ENCODE data around the gene TUBA4B.
A peak's percentile ranks its signal among the peaks of the same experiment; 100 is the strongest.
"Not testable (repeated sequence)": the region's sequence is repeated elsewhere in the genome, so short reads cannot be mapped to it uniquely, and the experiment has no call there.

TUBA4B gene

GRCh38 chr2:219254590-219255201, 1.7 kb downstream of the TUBA4B start:
- no peak for DNase-seq
- Mint-ChIP-seq H3K4me3 (peak overlapping the region; percentile 66), H3K27me3 (ENCODE audit: low read depth, poor library complexity) (peaks cover 96% of the 10 kb centered on the region)

GRCh38 chr2:219258942-219259341, 5.9 kb downstream of the TUBA4B start:
- not testable (repeated sequence) for H3K27ac Mint-ChIP-seq; H3K4me1 Mint-ChIP-seq; DNase-seq; H3K9me3 Mint-ChIP-seq; H3K36me3 Mint-ChIP-seq (ENCODE audit: low read depth); H3K4me3 Mint-ChIP-seq
- peaks cover 96% of the 10 kb centered on the region for H3K27me3 Mint-ChIP-seq (ENCODE audit: low read depth, poor library complexity)

More at GRCh38 chr2:219254590-219255201, 1.7 kb downstream of the TUBA4B start:
- TF ChIP-seq CTCF (IDR thresholded peaks at IDR 0.05), result no peak
- Mint-ChIP-seq H3K27ac (no peak overlapping the region), H3K36me3 (ENCODE audit: low read depth) (no peaks in the 10 kb centered on the region), H3K4me1 (peaks cover 25% of the 10 kb centered on the region), H3K9me3 (no peaks in the 10 kb centered on the region)

- Mint-ChIP-seq H3K27me3 (ENCODE audit: low read depth, poor library complexity) (peaks cover 82% of the 10 kb centered on the region), H3K36me3 (ENCODE audit: low read depth) (no peaks in the 10 kb centered on the region)
These were observed 8.2 kb downstream of the TUBA4B start for GRCh38 chr2:219261024-219261855.

GRCh38 chr2:219266232-219266631, 13.2 kb downstream of the TUBA4B start:
- no peak for DNase-seq
- H3K27ac Mint-ChIP-seq, result no peak overlapping the region
- peaks cover 58% of the 10 kb centered on the region for H3K27me3 Mint-ChIP-seq (ENCODE audit: low read depth, poor library complexity)
- no peak for TF ChIP-seq CTCF (IDR thresholded peaks at IDR 0.05)
- H3K36me3 Mint-ChIP-seq (ENCODE audit: low read depth), result no peaks in the 10 kb centered on the region
- H3K4me1 Mint-ChIP-seq, result no peaks in the 10 kb centered on the region
- H3K9me3 Mint-ChIP-seq, result no peaks in the 10 kb centered on the region
- H3K4me3 Mint-ChIP-seq, result no peak overlapping the region

More at GRCh38 chr2:219261024-219261855, 8.2 kb downstream of the TUBA4B start:
- no peak overlapping the region for H3K27ac Mint-ChIP-seq
- DNase-seq, result no peak
- H3K9me3 Mint-ChIP-seq, result no peaks in the 10 kb centered on the region
- H3K4me3 Mint-ChIP-seq, result no peak overlapping the region
- TF ChIP-seq CTCF (IDR thresholded peaks at IDR 0.05), result no peak
- no peaks in the 10 kb centered on the region for H3K4me1 Mint-ChIP-seq

- no peaks in the 10 kb centered on the region for H3K9me3 Mint-ChIP-seq
- H3K27me3 Mint-ChIP-seq (ENCODE audit: low read depth, poor library complexity), result peaks cover 57% of the 10 kb centered on the region
- H3K27ac Mint-ChIP-seq, result no peak overlapping the region
- no peaks in the 10 kb centered on the region for H3K4me1 Mint-ChIP-seq
- no peaks in the 10 kb centered on the region for H3K36me3 Mint-ChIP-seq (ENCODE audit: low read depth)
- no peak overlapping the region for H3K4me3 Mint-ChIP-seq
- no peak for DNase-seq
- TF ChIP-seq CTCF (IDR thresholded peaks at IDR 0.05), result no peak
These were observed 13.8 kb downstream of the TUBA4B start for GRCh38 chr2:219266886-219267285.

GRCh38 chr2:219268294-219268693, 15.3 kb downstream of the TUBA4B start:
- H3K9me3 Mint-ChIP-seq, result no peaks in the 10 kb centered on the region
- H3K4me3 Mint-ChIP-seq, result no peak overlapping the region
- no peak overlapping the region for H3K27ac Mint-ChIP-seq
- no peak for TF ChIP-seq CTCF (IDR thresholded peaks at IDR 0.05)
- no peaks in the 10 kb centered on the region for H3K4me1 Mint-ChIP-seq
- peaks cover 54% of the 10 kb centered on the region for H3K27me3 Mint-ChIP-seq (ENCODE audit: low read depth, poor library complexity)
- no peaks in the 10 kb centered on the region for H3K36me3 Mint-ChIP-seq (ENCODE audit: low read depth)
- no peak for DNase-seq

All from nephron progenitor cell (in vitro differentiated cells).